OCI-LY7 (cell line): ENCODE results near the gene EYA3.

ENCODE experiments used
- CTCF ChIP-seq: fragments of 200-600 bp; sonication (generic); conservative IDR thresholded peaks from 2 replicates; pipeline ENCODE4 v1.5.1; 2014; ENCODE audit warnings: mild to moderate bottlenecking, antibody characterized with exemption, low read length, moderate library complexity, mixed read lengths
- EZH2phosphoT487 ChIP-seq: fragments of 200-600 bp; sonication (generic); IDR thresholded peaks from 2 replicates; pipeline ENCODE4 v1.6.1; 2018; ENCODE audit warnings: low read depth, borderline replicate concordance, mild to moderate bottlenecking, mixed run types, antibody characterized with exemption, low read length, moderate library complexity, mixed read lengths

- TF ChIP-seq CTCF = no peak
- TF ChIP-seq EZH2phosphoT487 = no peak
Measured at GRCh38 chr1:28086651-28087050, 1.8 kb downstream of the EYA3 start.
